Smooth muscle cell of bladder (primary cell): ENCODE data around the gene EPG5. TPM values are rescaled to one million over a fixed set of nuclear protein-coding genes. Genes with fewer than 3 reads are reported as not detected.

Source experiments
- total RNA-seq: library from RNA; depleted of rRNA; stranded (reverse); fragments of >200 nt; gene quantifications from 2 replicates; pipeline ENCODE4 v1.2.3, GENCODE V29; 2014

Gene EPG5
- total RNA-seq = 18.3 and 28.3 TPM in 2 replicates

GRCh38 chr18:45967007-45967706 lies at the start of gene EPG5:
TSS of gene EPG5 (minus strand) at chr18:45967329. CDS start at chr18:45967239, 90 bp downstream.

GRCh38 chr18:45825258-45826044 lies 141.7 kb downstream of the EPG5 start, which contains the start of gene SIGLEC15:
TSS of gene SIGLEC15 (plus strand) at chr18:45825675. CDS start at chr18:45825729, 54 bp downstream.

Other genes with a start within 250 kb of the EPG5 start
- gene SLC14A1, start 243.1 kb downstream of the EPG5 start, total RNA-seq = 27.6 and 39.7 TPM in 2 replicates
- gene SIGLEC15, start 141.7 kb downstream of the EPG5 start, total RNA-seq = 0.14 and 0.92 TPM in 2 replicates
- gene PSTPIP2, start 104.9 kb upstream of the EPG5 start, total RNA-seq = 5.5 and 5.7 TPM in 2 replicates
- 569 and 765 TPM in 2 replicates for gene ATP5F1A, start 131.0 kb upstream of the EPG5 start, total RNA-seq
- 19.9 and 21.1 TPM in 2 replicates for gene HAUS1, start 137.1 kb upstream of the EPG5 start, total RNA-seq